Lung (tissue), 12 donors: ENCODE data around the gene ADAMTS20. TPM values are rescaled to one million over a fixed set of nuclear protein-coding genes. Genes with fewer than 3 reads are reported as not detected.

ENCODE experiments used
- ATAC-seq: fragments of 200-7000 bp; cut with Tn5 transposase; one replicate; pipeline ENCODE4 v1.9.1; 2020; ENCODE audit warnings: moderate number of reproducible peaks; ENCODE audit not compliant: insufficient read depth, low FRiP score
- DNase-seq, 3 donors: peaks; one replicate each; pipeline ENCODE4 v3.0.0-alpha.2; 2013 to 2017
- H3K27ac ChIP-seq, 2 donors: one replicate each; pipeline ENCODE4 v1.5.1; 2013; ENCODE audit warnings: mild to moderate bottlenecking in 2 of 2, moderate library complexity in 2 of 2, control low read depth in 1 of 2, inconsistent platforms in 1 of 2, low read depth in 1 of 2, low read length in 1 of 2
- H3K27me3 ChIP-seq, 3 donors: one replicate each; pipeline ENCODE4 v1.5.1; 2013; ENCODE audit warnings: low read length in 2 of 3; ENCODE audit not compliant: control insufficient read depth in 3 of 3, insufficient read depth in 3 of 3
- H3K36me3 ChIP-seq, 4 donors: one replicate each; pipeline ENCODE4 v1.5.1; 2013; ENCODE audit warnings: low read length in 4 of 4, mild to moderate bottlenecking in 1 of 4, moderate library complexity in 1 of 4; ENCODE audit not compliant: control insufficient read depth in 4 of 4, insufficient read depth in 4 of 4
- H3K4me1 ChIP-seq, 5 donors: one replicate each; pipeline ENCODE4 v1.5.1; 2013; ENCODE audit warnings: low read length in 5 of 5, mild to moderate bottlenecking in 2 of 5, moderate library complexity in 1 of 5; ENCODE audit not compliant: control insufficient read depth in 5 of 5, insufficient read depth in 5 of 5
- H3K4me3 ChIP-seq: one replicate; pipeline ENCODE4 v1.5.1; 2013; ENCODE audit warnings: mild to moderate bottlenecking, control low read depth, moderate library complexity
- H3K9ac ChIP-seq, 2 donors: one replicate each; pipeline ENCODE4 v1.5.1; 2013; ENCODE audit warnings: low read length in 2 of 2, control low read depth in 1 of 2; ENCODE audit not compliant: insufficient read depth in 1 of 2
- H3K9me3 ChIP-seq, 4 donors: one replicate each; pipeline ENCODE4 v1.5.1; 2013; ENCODE audit warnings: low read length in 3 of 4, mild to moderate bottlenecking in 1 of 4, moderate library complexity in 1 of 4; ENCODE audit not compliant: control insufficient read depth in 4 of 4, insufficient read depth in 3 of 4
- CTCF ChIP-seq: IDR thresholded peaks from 2 replicates; pipeline ENCODE4 v1.5.1; 2012; ENCODE audit warnings: mild to moderate bottlenecking; ENCODE audit errors: control extremely low read depth, extremely low read depth
- WGBS, 2 donors: extraction: QIAGEN DNeasy Blood & Tissue Kit; methylation state at CpG; one replicate each; pipeline ENCODE4 v1.1.7; 2013; 5-methylcytosine and 5-hydroxymethylcytosine counted together
- polyA plus RNA-seq, 2 donors: library from polyadenylated mRNA; stranded (reverse); fragments of 200-250 nt; gene quantifications; one replicate each; pipeline ENCODE4 v1.2.1, GENCODE V29; 2013
- total RNA-seq, 2 donors: library from RNA; depleted of rRNA in 1 of 2; stranded (reverse); fragments of >200 nt in 1 of 2; gene quantifications; one replicate each; pipeline ENCODE4 v1.2.1, GENCODE V29; 2014 to 2021
- donor health status: control.
- donor health status: control.
- donor health status: Bipolar disorder and iron deficiency.
- donor health status: healthy.
- donor health status: DM: yes; HTN: yes; CAD: no.

ADAMTS20 gene
- total and polyA plus RNA-seq, 4 donors: not detected

GRCh38 chr12:43401096-43401495 lies 150.9 kb downstream of the ADAMTS20 start:
- Histone ChIP-seq H3K9me3 (no peaks in the 10 kb centered on the region), H3K9ac (no peak overlapping the region), H3K4me3 (no peak overlapping the region), H3K27me3 (no peaks in the 10 kb centered on the region), H3K36me3 (no peaks in the 10 kb centered on the region), H3K27ac (no peak overlapping the region), H3K4me1 (no peaks in the 10 kb centered on the region)
- no peak for DNase-seq
- WGBS, 2 donors: 27 to 51% methylated on average over 1 of the region's 1 CpG
- ATAC-seq: no peak
- TF ChIP-seq CTCF: no peak

GRCh38 chr12:43396671-43397070 lies 155.3 kb downstream of the ADAMTS20 start:
- H3K27me3 ChIP-seq: no peaks in the 10 kb centered on the region
- peaks cover 0 to under 1% (median 0%) of the 10 kb centered on the region in 5 donors for H3K4me1 ChIP-seq
- no peaks in the 10 kb centered on the region for H3K36me3 ChIP-seq
- H3K9me3 ChIP-seq: peaks cover 0 to 3% (median 0%) of the 10 kb centered on the region in 4 donors
- 78 to 81% methylated on average over 5 of the region's 5 CpGs for WGBS, 2 donors
- no peak for DNase-seq
- H3K9ac ChIP-seq: no peak overlapping the region
- no peak overlapping the region for H3K4me3 ChIP-seq
- ATAC-seq: no peak
- no peak overlapping the region for H3K27ac ChIP-seq
- no peak for TF ChIP-seq CTCF

- peak in 2 of 3 donors; percentile 52 to 68 for DNase-seq
- Histone ChIP-seq H3K9me3 (peaks cover 0 to 11% (median 4%) of the 10 kb centered on the region in 4 donors), H3K4me1 (peaks cover 0 to 6% (median 0%) of the 10 kb centered on the region in 5 donors), H3K4me3 (no peak overlapping the region), H3K27ac (no peak overlapping the region), H3K36me3 (no peaks in the 10 kb centered on the region), H3K9ac (no peak overlapping the region), H3K27me3 (no peaks in the 10 kb centered on the region)
- WGBS, 2 donors: 57 to 68% methylated on average over 2 of the region's 2 CpGs
- no peak for ATAC-seq
- TF ChIP-seq CTCF: no peak
Observed at GRCh38 chr12:43392116-43392515, 159.9 kb downstream of the ADAMTS20 start.

- Histone ChIP-seq H3K4me3 (no peak overlapping the region), H3K9me3 (peaks cover 0 to 5% (median 2%) of the 10 kb centered on the region in 4 donors), H3K9ac (no peak overlapping the region), H3K4me1 (no peaks in the 10 kb centered on the region), H3K27ac (no peak overlapping the region), H3K27me3 (no peaks in the 10 kb centered on the region), H3K36me3 (no peaks in the 10 kb centered on the region)
- WGBS, 2 donors: 59 to 78% methylated on average over 1 of the region's 1 CpG
- DNase-seq (no peak), ATAC-seq (no peak)
- TF ChIP-seq CTCF: no peak
Observed at GRCh38 chr12:43381879-43382278, 170.1 kb downstream of the ADAMTS20 start.
